ENCODE results near the gene WDR1.

WDR1 gene

GRCh38 chr4:10058371-10058770 is 58.2 kb downstream of the WDR1 start:
- no peaks in the 10 kb centered on the region for H3K27me3 ChIP-seq (ENCODE audit: control insufficient read depth, insufficient read depth, low read length)
- no peaks in the 10 kb centered on the region for H3K36me3 ChIP-seq (ENCODE audit: control insufficient read depth, insufficient read depth, low read length)
- H3K9me3 ChIP-seq (ENCODE audit: control insufficient read depth, low read length): no peaks in the 10 kb centered on the region
- no peaks in the 10 kb centered on the region for H3K4me1 ChIP-seq (ENCODE audit: control insufficient read depth, insufficient read depth, low read length)
- H3K4me3 ChIP-seq (ENCODE audit: low read length): no peak overlapping the region
- no peak overlapping the region for H3K9ac ChIP-seq (ENCODE audit: low read length)

DNA sequence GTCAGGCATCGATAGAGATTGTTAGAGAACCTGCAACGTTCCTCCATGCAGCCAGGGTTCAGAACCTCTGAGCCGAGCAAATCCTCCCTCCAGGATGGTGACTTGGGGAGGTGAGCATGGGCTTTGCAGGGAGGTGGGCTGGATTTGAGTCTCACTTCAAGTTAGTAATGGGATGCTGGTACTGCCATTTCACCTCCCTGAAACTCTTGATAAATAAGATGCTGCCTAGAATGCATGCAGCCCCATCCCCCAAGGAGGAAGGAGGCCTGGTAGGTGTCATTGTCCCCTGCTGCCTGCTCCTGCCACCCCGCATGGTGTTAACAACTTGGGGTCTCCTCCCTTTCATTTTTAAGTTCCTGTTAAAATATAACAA is 59.6 kb downstream of the WDR1 start:
- Histone ChIP-seq H3K4me3 (ENCODE audit: low read length) (no peak overlapping the region), H3K9ac (ENCODE audit: low read length) (no peak overlapping the region), H3K4me1 (ENCODE audit: control insufficient read depth, insufficient read depth, low read length) (no peaks in the 10 kb centered on the region), H3K27me3 (ENCODE audit: control insufficient read depth, insufficient read depth, low read length) (no peaks in the 10 kb centered on the region), H3K36me3 (ENCODE audit: control insufficient read depth, insufficient read depth, low read length) (no peaks in the 10 kb centered on the region), H3K9me3 (ENCODE audit: control insufficient read depth, low read length) (no peaks in the 10 kb centered on the region)

- no peaks in the 10 kb centered on the region for H3K9me3 ChIP-seq (ENCODE audit: control insufficient read depth, low read length)
- H3K36me3 ChIP-seq (ENCODE audit: control insufficient read depth, insufficient read depth, low read length): no peaks in the 10 kb centered on the region
- H3K4me3 ChIP-seq (ENCODE audit: low read length): no peak overlapping the region
- H3K4me1 ChIP-seq (ENCODE audit: control insufficient read depth, insufficient read depth, low read length): no peaks in the 10 kb centered on the region
- no peak overlapping the region for H3K9ac ChIP-seq (ENCODE audit: low read length)
- no peaks in the 10 kb centered on the region for H3K27me3 ChIP-seq (ENCODE audit: control insufficient read depth, insufficient read depth, low read length)
These were observed 60.1 kb downstream of the WDR1 start for GRCh38 chr4:10056334-10057022.

DNA sequence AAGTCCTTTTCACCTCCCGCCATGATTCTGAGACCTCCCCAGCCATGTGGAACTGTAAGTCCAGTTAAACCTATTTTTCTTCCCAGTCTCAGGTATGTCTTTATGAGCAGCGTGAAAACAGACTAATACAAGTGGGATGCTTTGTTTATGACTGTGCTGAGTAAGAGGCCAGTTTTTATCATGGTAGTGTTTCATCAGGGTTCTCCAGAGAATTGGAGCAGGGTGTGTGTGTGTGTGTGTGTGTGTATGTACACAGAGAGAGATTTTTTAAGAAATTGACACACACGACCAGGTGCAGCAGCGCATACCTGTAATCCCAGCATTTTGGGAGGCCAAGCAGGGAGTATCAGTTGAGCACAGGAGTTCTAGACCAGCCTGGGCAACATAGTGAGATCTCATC is 60.7 kb downstream of the WDR1 start:
- no peaks in the 10 kb centered on the region for H3K36me3 ChIP-seq (ENCODE audit: control insufficient read depth, insufficient read depth, low read length)
- H3K4me3 ChIP-seq (ENCODE audit: low read length): no peak overlapping the region
- no peaks in the 10 kb centered on the region for H3K9me3 ChIP-seq (ENCODE audit: control insufficient read depth, low read length)
- no peak overlapping the region for H3K9ac ChIP-seq (ENCODE audit: low read length)
- no peaks in the 10 kb centered on the region for H3K4me1 ChIP-seq (ENCODE audit: control insufficient read depth, insufficient read depth, low read length)
- H3K27me3 ChIP-seq (ENCODE audit: control insufficient read depth, insufficient read depth, low read length): no peaks in the 10 kb centered on the region

DNA sequence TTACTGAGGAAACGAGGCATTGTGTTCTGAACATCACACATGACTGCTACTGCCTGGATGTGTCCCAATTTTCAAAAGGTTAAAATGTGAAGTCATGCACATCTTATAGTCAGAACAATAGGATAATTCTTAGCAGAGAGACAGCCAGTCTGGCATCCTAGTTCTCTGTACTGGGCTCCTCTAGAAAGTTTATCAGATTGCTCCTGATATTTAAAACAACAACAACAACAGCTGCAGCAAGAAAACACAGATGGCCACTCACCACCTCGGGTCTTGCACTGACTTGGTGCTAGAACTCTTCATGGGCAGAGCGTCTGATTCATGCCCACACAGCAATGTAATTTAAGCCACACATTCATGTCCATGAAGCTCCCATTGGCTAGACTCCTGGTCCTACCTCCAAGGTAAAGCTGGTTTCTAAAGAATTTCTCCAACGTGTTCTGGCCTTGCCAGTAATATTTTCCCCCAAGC is 62.0 kb downstream of the WDR1 start:
- no peak overlapping the region for H3K9ac ChIP-seq (ENCODE audit: low read length)
- no peaks in the 10 kb centered on the region for H3K36me3 ChIP-seq (ENCODE audit: control insufficient read depth, insufficient read depth, low read length)
- no peaks in the 10 kb centered on the region for H3K4me1 ChIP-seq (ENCODE audit: control insufficient read depth, insufficient read depth, low read length)
- H3K4me3 ChIP-seq (ENCODE audit: low read length): no peak overlapping the region
- no peaks in the 10 kb centered on the region for H3K27me3 ChIP-seq (ENCODE audit: control insufficient read depth, insufficient read depth, low read length)
- no peaks in the 10 kb centered on the region for H3K9me3 ChIP-seq (ENCODE audit: control insufficient read depth, low read length)

- H3K9me3 ChIP-seq (ENCODE audit: control insufficient read depth, low read length): no peaks in the 10 kb centered on the region
- H3K36me3 ChIP-seq (ENCODE audit: control insufficient read depth, insufficient read depth, low read length): no peaks in the 10 kb centered on the region
- no peak overlapping the region for H3K4me3 ChIP-seq (ENCODE audit: low read length)
- peaks cover 4% of the 10 kb centered on the region for H3K4me1 ChIP-seq (ENCODE audit: control insufficient read depth, insufficient read depth, low read length)
- H3K27me3 ChIP-seq (ENCODE audit: control insufficient read depth, insufficient read depth, low read length): no peaks in the 10 kb centered on the region
- no peak overlapping the region for H3K9ac ChIP-seq (ENCODE audit: low read length)
These were observed 62.8 kb downstream of the WDR1 start for GRCh38 chr4:10053635-10054453.

DNA sequence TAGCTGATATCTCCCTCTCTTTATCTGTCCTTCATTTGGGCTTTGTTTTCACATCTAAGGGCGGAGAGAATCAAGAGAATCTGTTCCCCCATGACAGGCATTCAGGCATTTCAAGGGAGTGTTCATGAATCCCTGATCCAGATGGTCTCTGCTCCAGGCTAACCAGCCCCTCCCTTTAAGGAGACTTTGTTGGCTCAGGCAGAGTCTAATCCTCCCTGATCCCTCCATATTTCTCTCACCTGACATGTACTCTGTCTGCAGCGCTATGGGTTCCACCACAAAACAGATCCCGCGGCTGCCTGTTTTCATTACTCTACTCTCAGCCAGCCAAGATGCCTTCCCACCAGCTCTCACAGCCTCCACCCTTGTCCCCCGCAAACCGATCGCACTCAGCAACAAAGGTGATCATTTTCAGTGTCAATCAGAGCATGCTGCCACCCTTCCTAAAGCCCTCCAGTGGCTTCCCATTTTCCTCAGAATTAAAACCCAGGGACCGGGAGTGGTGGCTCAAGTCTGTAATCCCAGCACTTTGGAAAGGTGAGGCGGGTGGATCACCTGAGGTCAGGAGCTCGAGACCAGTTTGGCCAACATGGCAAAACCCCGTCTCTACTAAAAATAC is 65.0 kb downstream of the WDR1 start:
- Histone ChIP-seq H3K4me1 (ENCODE audit: control insufficient read depth, insufficient read depth, low read length) (peaks cover 8% of the 10 kb centered on the region), H3K27me3 (ENCODE audit: control insufficient read depth, insufficient read depth, low read length) (no peaks in the 10 kb centered on the region), H3K9me3 (ENCODE audit: control insufficient read depth, low read length) (no peaks in the 10 kb centered on the region), H3K9ac (ENCODE audit: low read length) (no peak overlapping the region), H3K36me3 (ENCODE audit: control insufficient read depth, insufficient read depth, low read length) (no peaks in the 10 kb centered on the region), H3K4me3 (ENCODE audit: low read length) (no peak overlapping the region)

DNA sequence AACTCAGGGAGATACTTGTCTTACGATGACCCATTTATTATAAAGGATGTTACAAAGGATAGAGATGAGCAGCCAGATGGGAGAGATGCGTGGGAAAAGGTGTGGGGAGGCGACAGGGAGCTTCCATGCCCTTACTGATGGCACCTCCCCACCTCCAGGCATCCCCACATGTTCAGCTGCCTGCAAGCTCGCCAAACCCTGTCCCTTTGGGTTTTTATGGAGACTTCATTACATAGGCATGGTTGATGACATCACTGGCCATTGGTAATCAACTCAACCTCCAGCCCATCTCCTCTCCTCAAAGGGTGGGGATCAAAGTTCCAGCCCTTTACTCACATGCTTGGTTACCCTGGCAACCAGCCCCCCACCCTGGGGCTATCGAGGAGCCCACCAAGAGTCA is 65.9 kb downstream of the WDR1 start:
- Histone ChIP-seq H3K4me3 (ENCODE audit: low read length) (no peak overlapping the region), H3K4me1 (ENCODE audit: control insufficient read depth, insufficient read depth, low read length) (peaks cover 8% of the 10 kb centered on the region), H3K36me3 (ENCODE audit: control insufficient read depth, insufficient read depth, low read length) (no peaks in the 10 kb centered on the region), H3K9me3 (ENCODE audit: control insufficient read depth, low read length) (no peaks in the 10 kb centered on the region), H3K27me3 (ENCODE audit: control insufficient read depth, insufficient read depth, low read length) (no peaks in the 10 kb centered on the region), H3K9ac (ENCODE audit: low read length) (no peak overlapping the region)

- H3K9me3 ChIP-seq (ENCODE audit: control insufficient read depth, low read length): no peaks in the 10 kb centered on the region
- H3K4me1 ChIP-seq (ENCODE audit: control insufficient read depth, insufficient read depth, low read length): peaks cover 8% of the 10 kb centered on the region
- no peak overlapping the region for H3K4me3 ChIP-seq (ENCODE audit: low read length)
- no peaks in the 10 kb centered on the region for H3K27me3 ChIP-seq (ENCODE audit: control insufficient read depth, insufficient read depth, low read length)
- no peak overlapping the region for H3K9ac ChIP-seq (ENCODE audit: low read length)
- no peaks in the 10 kb centered on the region for H3K36me3 ChIP-seq (ENCODE audit: control insufficient read depth, insufficient read depth, low read length)
These were observed 66.3 kb downstream of the WDR1 start for GRCh38 chr4:10050261-10050661.

GRCh38 chr4:10048941-10049697 is 67.5 kb downstream of the WDR1 start:
- H3K4me1 ChIP-seq (ENCODE audit: control insufficient read depth, insufficient read depth, low read length): peaks cover 8% of the 10 kb centered on the region
- H3K36me3 ChIP-seq (ENCODE audit: control insufficient read depth, insufficient read depth, low read length): no peaks in the 10 kb centered on the region
- no peak overlapping the region for H3K4me3 ChIP-seq (ENCODE audit: low read length)
- H3K9me3 ChIP-seq (ENCODE audit: control insufficient read depth, low read length): no peaks in the 10 kb centered on the region
- no peak overlapping the region for H3K9ac ChIP-seq (ENCODE audit: low read length)
- no peaks in the 10 kb centered on the region for H3K27me3 ChIP-seq (ENCODE audit: control insufficient read depth, insufficient read depth, low read length)

GRCh38 chr4:10047967-10048366 is 68.6 kb downstream of the WDR1 start:
- no peak overlapping the region for H3K9ac ChIP-seq (ENCODE audit: low read length)
- peaks cover 8% of the 10 kb centered on the region for H3K4me1 ChIP-seq (ENCODE audit: control insufficient read depth, insufficient read depth, low read length)
- no peak overlapping the region for H3K4me3 ChIP-seq (ENCODE audit: low read length)
- H3K9me3 ChIP-seq (ENCODE audit: control insufficient read depth, low read length): no peaks in the 10 kb centered on the region
- no peaks in the 10 kb centered on the region for H3K36me3 ChIP-seq (ENCODE audit: control insufficient read depth, insufficient read depth, low read length)
- no peaks in the 10 kb centered on the region for H3K27me3 ChIP-seq (ENCODE audit: control insufficient read depth, insufficient read depth, low read length)

GRCh38 chr4:10046471-10046870 is 70.1 kb downstream of the WDR1 start:
- Histone ChIP-seq H3K9ac (ENCODE audit: low read length) (no peak overlapping the region), H3K4me3 (ENCODE audit: low read length) (no peak overlapping the region), H3K36me3 (ENCODE audit: control insufficient read depth, insufficient read depth, low read length) (no peaks in the 10 kb centered on the region), H3K9me3 (ENCODE audit: control insufficient read depth, low read length) (no peaks in the 10 kb centered on the region), H3K27me3 (ENCODE audit: control insufficient read depth, insufficient read depth, low read length) (no peaks in the 10 kb centered on the region), H3K4me1 (ENCODE audit: control insufficient read depth, insufficient read depth, low read length) (peaks cover 8% of the 10 kb centered on the region)

Measured in mucosa of stomach (tissue), 1 donor.